Neural progenitor cell (in vitro differentiated cells): ENCODE data around the gene GALNT18.

Experiments
- CTCF ChIP-seq: fragments of 200-600 bp; sonication (generic); IDR thresholded peaks from 2 replicates; pipeline ENCODE4 v1.5.1; 2017; ENCODE audit warnings: antibody characterized with exemption, mild to moderate bottlenecking
- EZH2 ChIP-seq: fragments of 200-600 bp; sonication (generic); IDR thresholded peaks from 2 replicates; pipeline ENCODE4 v1.6.1; 2017; ENCODE audit warnings: antibody characterized with exemption, mild to moderate bottlenecking, moderate library complexity
- EZH2phosphoT487 ChIP-seq: fragments of 200-600 bp; sonication (generic); IDR thresholded peaks from 2 replicates; pipeline ENCODE4 v1.6.1; 2017; ENCODE audit warnings: antibody characterized with exemption

- no peak for TF ChIP-seq CTCF
- no peak for TF ChIP-seq EZH2phosphoT487
- TF ChIP-seq EZH2, result no peak
Observed at GRCh38 chr11:11231763-11232162, 390.0 kb downstream of the GALNT18 start.
